IPS-18c (cell line): Measurements from ENCODE around the gene GPC1.

ENCODE experiments used
- H3K4me3 ChIP-seq: 2 replicates; pipeline ENCODE4 v1.7.0; 2013; ENCODE audit warnings: low read depth, mild to moderate bottlenecking, low read length, moderate library complexity; ENCODE audit not compliant: insufficient read depth
- H3K9me3 ChIP-seq: one replicate; pipeline ENCODE4 v1.6.1; 2013; ENCODE audit warnings: mild to moderate bottlenecking, low read length, moderate library complexity; ENCODE audit not compliant: control insufficient read depth, insufficient read depth

The GPC1 gene

DNA sequence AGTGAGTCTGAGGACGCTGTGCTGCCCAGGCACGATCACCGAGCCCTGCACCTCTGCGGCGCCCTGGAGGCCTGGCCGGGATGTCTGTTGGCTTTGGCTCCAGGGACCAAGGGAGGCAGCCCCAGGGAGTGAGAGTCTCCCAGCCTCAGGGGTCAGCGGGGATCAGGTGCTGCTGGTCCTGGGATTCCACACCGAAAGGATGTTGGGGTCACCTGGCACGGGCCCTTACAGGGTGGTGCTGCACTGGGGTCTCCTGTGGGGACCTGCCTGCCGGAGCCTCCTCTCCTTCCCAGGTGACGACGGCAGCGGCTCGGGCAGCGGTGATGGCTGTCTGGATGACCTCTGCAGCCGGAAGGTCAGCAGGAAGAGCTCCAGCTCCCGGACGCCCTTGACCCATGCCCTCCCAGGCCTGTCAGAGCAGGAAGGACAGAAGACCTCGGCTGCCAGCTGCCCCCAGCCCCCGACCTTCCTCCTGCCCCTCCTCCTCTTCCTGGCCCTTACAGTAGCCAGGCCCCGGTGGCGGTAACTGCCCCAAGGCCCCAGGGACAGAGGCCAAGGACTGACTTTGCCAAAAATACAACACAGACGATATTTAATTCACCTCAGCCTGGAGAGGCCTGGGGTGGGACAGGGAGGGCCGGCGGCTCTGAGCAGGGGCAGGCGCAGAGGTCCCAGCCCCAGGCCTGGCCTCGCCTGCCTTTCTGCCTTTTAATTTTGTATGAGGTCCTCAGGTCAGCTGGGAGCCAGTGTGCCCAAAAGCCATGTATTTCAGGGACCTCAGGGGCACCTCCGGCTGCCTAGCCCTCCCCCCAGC, 30.5 kb downstream of the GPC1 start:
- H3K4me3 ChIP-seq = no peak overlapping the region
- peaks cover 3% of the 10 kb centered on the region for H3K9me3 ChIP-seq

DNA sequence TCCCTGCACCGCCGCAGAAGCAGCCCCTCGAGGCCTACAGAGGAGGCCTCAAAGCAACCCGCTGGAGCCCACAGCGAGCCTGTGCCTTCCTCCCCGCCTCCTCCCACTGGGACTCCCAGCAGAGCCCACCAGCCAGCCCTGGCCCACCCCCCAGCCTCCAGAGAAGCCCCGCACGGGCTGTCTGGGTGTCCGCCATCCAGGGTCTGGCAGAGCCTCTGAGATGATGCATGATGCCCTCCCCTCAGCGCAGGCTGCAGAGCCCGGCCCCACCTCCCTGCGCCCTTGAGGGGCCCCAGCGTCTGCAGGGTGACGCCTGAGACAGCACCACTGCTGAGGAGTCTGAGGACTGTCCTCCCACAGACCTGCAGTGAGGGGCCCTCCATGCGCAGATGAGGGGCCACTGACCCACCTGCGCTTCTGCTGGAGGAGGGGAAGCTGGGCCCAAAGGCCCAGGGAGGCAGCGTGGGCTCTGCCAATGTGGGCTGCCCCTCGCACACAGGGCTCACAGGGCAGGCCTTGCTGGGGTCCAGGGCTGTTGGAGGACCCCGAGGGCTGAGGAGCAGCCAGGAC, 31.2 kb downstream of the GPC1 start:
- H3K4me3 ChIP-seq = no peak overlapping the region
- H3K9me3 ChIP-seq = peaks cover 3% of the 10 kb centered on the region

DNA sequence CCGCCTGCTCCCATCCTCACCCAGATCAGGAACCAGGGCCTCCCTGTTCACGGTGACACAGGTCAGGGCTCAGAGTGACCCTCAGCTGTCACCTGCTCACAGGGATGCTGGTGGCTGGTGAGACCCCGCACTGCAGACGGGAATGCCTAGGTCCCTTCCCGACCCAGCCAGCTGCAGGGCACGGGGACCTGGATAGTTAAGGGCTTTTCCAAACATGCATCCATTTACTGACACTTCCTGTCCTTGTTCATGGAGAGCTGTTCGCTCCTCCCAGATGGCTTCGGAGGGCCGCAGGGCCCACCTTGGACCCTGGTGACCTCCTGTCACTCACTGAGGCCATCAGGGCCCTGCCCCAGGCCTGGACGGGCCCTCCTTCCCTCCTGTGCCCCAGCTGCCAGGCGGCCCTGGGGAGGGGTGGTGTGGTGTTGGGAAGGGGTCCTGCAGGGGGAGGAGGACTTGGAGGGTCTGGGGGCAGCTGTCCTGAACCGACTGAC, 31.7 kb downstream of the GPC1 start:
- peaks cover 3% of the 10 kb centered on the region for H3K9me3 ChIP-seq

DNA sequence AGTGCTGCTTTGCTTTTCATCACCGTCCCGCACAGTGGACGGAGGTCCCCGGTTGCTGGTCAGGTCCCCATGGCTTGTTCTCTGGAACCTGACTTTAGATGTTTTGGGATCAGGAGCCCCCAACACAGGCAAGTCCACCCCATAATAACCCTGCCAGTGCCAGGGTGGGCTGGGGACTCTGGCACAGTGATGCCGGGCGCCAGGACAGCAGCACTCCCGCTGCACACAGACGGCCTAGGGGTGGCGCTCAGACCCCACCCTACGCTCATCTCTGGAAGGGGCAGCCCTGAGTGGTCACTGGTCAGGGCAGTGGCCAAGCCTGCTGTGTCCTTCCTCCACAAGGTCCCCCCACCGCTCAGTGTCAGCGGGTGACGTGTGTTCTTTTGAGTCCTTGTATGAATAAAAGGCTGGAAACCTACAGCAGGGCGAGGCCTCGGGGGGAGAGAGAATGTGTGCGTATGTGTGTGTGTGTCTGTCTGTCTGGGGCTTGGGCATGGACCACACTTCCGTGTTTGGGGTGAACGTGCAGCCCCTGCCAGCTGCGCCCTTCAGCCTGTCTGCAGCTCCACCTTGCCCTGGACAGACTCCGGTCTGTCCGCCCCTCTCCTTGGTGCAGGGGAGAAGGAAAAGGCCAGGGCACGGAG, 32.3 kb downstream of the GPC1 start:
- H3K9me3 ChIP-seq = peaks cover 3% of the 10 kb centered on the region
- no peak overlapping the region for H3K4me3 ChIP-seq

More for the DNA sequence above, 31.7 kb downstream of the GPC1 start:
- no peak overlapping the region for H3K4me3 ChIP-seq

DNA sequence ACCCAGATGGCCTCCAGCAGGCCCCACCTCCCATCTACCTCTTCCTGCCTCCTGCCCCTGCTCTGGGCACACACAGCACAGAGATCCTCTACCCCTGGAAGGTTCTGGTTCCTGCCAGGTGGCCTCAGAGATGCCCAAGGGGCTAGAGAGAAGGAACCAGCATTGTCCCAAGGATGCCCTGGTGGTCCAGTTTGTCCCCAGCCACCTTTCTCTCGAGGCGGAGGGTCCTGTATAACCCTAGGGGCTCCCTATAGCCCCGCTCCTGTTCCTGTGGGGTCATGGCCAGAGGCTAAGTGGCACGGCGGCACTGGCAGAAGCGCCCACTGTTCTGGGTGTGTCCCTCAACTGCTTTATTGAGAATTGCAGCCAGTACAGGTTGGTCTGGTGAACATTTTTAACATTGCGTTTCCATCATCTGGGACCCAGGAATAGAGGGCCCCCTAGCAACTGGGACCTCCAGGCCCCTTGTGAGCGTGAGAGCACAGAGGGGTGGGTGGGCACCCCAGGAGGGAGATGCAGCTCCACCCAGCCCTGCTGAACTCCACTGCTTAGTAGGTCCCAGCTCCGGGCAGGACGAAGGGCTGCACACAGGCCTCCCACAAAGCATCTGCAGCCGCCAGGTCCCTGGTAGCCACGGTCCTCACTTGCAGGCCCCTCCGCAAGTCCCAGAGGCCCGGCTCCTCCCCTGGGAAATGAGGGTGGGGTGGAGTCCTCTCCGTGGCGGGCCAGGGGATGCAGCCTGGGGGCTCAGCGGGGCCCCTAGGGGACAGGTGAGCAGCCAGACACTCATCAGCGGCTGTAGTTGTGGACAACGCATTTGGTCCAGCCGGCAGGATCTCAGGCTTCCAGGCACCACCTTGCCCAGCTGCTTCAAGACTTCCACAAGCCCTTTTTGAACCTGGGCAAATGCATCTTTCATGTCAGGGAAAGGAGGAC, 33.1 kb downstream of the GPC1 start:
- H3K9me3 ChIP-seq = peaks cover 3% of the 10 kb centered on the region

DNA sequence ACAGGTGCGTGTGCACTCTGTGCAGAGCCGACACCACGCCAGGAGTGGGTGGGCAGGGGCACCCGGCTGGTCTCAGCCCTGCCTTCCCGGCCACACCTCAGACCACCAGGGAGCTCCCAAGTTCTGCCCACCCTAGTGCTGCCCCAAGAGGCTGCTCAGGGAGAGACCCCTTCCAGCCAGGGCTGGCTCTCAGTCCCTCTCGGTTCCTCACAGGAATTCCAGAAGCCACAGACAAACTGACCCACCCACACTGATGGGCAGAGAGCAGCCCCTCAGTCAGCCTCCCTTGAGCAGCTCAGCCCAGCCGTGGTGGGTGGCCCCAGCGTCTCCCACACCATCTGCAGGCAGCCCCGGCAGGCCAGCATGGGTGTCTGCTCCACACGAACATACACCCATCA, 33.8 kb downstream of the GPC1 start:
- Histone ChIP-seq H3K4me3 (no peak overlapping the region), H3K9me3 (peaks cover 3% of the 10 kb centered on the region)

More for the DNA sequence above, 33.1 kb downstream of the GPC1 start:
- no peak overlapping the region for H3K4me3 ChIP-seq

DNA sequence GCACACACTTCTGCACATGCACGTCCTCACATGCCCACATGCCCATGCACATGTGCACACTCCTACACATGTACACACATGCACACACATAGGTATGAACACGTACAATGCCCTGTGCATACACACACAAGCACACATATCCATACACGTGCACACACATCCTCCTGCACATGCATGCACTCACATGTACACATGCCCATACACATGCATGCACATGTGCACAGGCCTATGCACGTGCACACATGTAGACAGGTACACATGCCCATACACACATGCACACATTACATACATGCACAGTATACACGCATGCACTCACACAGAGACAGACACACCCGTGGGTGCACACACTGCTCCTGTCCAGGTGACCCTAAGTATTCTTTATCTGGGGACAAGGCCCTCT, 34.3 kb downstream of the GPC1 start:
- Histone ChIP-seq H3K9me3 (peaks cover 3% of the 10 kb centered on the region), H3K4me3 (no peak overlapping the region)

DNA sequence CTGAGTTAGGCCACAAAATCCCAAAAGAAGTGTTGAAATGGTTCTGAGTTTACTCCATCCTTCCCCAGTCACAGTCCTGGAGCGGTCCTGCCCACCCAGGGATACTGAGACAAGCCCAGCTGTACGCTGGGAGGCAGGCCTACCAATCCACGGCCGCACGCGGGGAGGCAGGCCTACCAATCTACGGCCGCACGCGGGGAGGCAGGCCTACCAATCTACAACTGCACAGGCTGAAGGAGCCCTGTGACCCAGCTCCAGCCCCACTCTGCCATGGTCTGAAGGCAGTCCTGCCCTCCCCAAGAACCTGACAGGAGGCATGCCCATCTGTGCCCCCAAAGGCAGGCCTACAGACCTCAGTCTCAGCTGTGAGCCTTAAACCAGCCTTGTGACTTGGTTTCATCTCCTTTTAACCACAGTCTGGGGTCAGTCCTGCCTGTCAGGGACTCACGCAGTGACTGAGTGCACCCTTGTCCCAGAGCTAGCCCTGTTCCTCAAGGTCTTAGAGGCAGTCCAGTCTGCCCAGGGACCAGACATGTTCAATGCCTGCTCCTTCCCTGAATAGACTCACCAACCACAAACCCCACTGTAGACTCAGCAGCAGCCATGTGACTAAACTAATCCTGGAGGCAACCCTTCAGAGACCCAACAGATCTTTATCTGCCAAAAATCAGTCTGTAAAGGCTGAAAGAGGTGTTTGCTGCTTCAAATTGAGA, 36.8 kb downstream of the GPC1 start:
- peaks cover 3% of the 10 kb centered on the region for H3K9me3 ChIP-seq
- no peak overlapping the region for H3K4me3 ChIP-seq

DNA sequence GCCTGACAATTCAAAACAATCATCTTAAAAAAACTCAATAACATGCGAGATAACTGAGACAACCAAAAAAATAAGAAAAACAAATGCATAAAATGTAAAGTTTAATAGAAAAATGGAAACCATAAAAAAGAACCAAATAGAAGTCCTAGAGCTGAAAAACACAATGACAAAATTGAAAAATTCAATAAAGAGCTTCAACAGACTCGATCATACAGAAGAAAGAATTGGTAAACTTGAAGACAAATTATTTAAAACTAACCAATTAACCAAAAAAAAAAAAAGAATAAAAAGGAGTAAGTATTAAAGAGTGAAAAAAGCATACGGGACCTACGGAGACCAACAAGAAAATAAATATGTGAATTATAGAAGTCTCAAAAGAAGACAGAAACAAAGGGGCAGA, 37.7 kb downstream of the GPC1 start:
- no peak overlapping the region for H3K4me3 ChIP-seq
- peaks cover 3% of the 10 kb centered on the region for H3K9me3 ChIP-seq

DNA sequence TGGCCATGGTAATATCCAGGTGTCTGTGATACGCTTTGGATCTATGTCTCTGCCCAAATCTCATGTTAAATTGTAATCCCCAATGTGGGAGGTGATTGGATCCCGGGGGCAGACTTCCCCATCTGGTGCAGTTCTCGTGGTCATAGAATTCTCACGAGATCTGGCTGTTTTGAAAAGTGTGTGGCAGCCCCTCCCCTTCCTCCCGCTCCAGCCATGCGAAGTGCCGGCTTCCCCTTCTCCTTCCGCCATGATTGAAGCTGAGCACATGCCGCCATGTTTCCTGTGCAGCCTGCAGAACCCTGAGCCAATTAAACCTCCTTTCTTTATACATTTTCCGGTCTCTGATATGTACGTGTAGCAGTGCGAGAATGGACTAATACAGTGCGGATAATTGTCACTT, 42.5 kb downstream of the GPC1 start:
- H3K9me3 ChIP-seq = no peaks in the 10 kb centered on the region
- H3K4me3 ChIP-seq = no peak overlapping the region

DNA sequence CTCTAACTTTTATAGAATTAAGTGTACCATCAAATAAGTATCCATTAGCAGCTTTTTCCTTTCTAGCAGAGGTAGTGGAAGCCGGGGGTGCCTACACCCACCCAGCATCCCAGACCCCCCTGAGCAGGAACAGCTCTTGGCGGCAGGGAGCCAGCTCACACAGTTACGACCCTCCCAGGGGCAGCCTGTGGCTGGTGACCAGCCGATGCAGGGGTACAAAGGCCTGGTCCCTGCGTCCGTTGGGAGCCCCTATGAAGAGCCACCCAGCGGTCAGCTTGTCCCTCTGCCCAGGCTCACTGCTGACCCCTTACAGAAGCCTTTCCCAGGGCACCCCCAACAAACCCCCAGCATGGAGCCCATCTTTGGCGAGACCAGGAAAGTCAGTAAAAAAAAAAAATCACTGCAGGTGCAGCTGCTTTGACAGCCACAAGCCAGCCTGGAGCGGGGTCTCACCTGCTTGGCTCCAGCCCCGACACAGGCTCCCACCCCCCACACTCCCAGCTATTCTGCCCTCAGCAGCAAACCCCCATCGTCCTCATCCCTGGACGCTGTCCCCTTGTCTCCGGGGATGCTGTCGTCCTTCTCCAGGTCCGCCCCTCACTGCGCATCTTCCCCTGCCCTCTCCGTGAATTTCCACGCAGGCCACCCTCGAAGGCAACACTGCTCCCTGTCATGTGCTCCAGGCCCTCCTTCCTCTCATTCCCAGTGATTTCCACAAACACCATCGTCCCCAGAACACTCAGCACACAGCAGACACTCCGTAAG, 43.1 kb downstream of the GPC1 start:
- H3K4me3 ChIP-seq = no peak overlapping the region
- H3K9me3 ChIP-seq = no peaks in the 10 kb centered on the region

DNA sequence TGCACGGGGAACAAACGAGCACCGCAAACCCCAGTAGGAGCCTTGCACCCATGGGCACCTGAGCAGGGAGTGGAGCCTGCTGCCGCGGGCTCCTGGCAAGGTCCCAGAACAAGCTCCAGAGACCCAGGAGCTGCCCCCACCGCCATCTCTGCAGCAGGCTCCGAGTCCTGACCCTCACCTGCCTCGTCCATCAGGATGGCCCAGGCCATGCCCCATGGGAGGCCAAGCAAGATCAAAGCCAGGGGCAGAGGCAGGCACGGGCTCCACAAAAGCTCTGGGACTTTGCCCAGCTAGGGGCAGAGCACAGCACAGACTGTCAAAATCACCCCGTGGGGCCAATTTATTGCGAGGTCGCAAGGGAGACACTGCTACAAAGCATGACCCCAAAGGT, 43.6 kb downstream of the GPC1 start:
- Histone ChIP-seq H3K9me3 (no peaks in the 10 kb centered on the region), H3K4me3 (no peak overlapping the region)

DNA sequence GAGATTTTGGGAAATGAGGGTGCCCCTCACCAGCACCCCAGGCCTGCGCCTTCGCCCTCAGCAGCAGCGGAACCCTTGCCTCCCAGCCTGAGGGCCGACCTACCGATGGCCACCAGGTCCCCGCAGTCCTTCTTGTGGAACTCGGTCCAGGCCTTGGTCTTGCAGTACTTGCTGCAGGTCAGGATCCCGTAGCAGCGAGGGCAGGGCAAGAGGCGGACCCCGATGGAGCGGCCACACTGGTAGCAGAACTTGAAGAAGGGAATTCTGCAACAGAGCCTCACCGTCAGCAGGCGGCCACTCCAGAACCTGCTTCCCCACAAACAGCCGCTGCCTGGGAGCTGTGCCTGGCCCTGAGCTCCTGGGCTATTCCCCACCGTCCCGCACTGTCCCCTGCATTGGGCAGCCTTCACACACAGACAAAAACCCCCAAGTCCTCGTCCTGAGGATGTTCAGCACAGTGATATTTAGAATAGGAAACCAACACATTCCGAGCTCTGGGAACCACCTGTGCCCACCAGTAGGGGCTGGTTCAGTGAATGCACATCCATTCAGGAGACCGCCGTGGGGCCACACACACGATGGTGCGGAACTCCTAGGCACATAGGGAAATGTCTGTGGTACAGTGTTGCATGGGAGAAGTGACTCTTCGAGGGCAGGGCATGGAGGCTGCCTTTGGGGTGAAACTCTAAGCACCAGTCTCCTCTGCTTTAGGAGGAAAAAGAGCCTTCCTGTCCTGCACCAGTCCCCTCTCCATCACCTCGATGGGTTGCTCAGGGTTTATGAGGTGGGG, 45.6 kb downstream of the GPC1 start:
- no peaks in the 10 kb centered on the region for H3K9me3 ChIP-seq
- H3K4me3 ChIP-seq = no peak overlapping the region

DNA sequence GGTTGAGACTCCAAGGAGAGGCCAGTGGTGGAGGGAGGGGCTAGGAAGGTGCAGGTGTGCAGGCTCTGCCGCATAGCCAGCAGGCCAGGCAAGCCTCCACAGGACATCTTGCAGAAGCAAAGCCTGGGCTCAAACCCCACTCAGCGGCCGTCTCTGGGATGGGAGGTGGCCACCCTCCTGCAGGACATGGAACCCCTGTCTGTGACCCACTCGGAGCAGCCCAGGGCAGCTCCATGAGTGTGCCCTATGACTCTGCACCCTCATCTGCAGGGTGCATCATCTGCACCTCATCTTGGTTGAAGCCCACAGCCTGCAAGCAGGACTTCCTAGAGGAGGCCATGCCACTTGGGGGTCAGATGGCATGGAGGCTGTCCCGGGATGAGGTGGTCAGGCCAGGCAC, 46.3 kb downstream of the GPC1 start:
- Histone ChIP-seq H3K9me3 (no peaks in the 10 kb centered on the region), H3K4me3 (no peak overlapping the region)

DNA sequence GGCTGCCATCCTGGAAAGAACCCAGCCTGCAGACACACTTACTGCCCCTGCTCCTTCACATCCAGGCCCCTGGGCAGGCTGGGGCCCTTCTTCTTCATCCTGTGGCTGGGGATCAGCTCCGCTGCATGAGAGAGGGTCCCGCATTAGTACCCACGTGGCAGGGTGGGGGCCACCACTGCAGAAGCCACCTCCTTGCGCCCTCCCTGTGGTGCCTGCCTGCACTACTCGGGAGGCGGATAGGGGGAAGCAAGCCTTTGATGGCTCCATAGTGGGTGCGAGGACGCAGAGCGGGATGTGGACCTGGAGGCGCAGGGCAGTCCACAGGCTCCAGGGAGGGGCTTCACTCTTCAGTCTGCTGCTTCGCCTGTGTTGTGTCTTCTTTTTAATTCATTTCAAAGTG, 46.7 kb downstream of the GPC1 start:
- no peak overlapping the region for H3K4me3 ChIP-seq
- H3K9me3 ChIP-seq = no peaks in the 10 kb centered on the region
